HG02798 (cell line): Measurements from ENCODE around the gene HINT2.

Source experiments
- ATAC-seq: cut with Tn5 transposase; IDR thresholded peaks from one replicate; pipeline ENCODE4 v1.9.1; 2021; ENCODE audit warnings: mild to moderate bottlenecking; ENCODE audit not compliant: unreplicated experiment, poor library complexity

The HINT2 gene

DNA sequence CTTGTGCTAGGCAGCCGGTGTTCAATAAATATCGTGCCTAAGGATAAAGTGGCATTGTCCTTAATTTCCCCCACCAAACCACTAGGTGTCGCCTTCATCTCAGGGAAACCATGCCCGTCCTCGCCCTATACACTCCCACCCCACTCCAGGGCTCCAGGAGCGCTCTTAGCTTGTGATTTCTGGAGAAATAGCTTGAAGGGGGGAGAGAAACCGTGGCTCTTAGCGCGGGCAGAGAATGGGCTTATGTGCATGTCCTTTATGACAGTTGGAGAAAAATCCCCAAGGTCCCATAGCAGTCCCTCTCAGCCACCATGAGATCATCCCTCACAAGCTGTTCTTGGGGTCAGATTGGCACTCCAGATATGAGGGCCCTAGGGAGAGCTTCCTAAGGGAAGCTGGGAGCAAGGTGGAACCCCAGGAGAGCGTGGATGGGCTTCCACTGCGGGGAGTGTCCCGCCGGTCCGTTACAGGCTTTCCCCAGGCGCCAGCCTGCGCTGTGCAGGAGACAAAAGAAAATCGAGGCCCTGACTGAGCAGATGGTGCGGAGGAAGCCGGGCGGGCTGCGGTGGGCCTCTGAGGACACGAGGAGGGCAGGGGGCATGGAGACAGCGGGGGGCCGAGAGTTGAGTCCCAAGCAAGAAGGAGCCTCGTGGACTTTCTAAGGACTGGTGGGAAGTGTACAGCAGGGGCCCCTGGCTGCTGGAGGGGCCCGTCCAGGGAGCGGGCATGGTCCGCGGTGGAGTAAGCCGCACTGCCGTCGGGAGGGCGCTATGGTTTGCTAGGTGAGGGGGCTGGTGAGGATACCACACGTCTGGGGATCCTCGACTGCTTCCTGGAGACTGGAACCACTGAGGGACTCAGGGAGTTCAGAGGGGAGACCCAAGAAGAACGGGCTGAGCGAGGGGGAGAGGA is 24.2 kb downstream of the HINT2 start:
- ATAC-seq = peak; percentile 62

DNA sequence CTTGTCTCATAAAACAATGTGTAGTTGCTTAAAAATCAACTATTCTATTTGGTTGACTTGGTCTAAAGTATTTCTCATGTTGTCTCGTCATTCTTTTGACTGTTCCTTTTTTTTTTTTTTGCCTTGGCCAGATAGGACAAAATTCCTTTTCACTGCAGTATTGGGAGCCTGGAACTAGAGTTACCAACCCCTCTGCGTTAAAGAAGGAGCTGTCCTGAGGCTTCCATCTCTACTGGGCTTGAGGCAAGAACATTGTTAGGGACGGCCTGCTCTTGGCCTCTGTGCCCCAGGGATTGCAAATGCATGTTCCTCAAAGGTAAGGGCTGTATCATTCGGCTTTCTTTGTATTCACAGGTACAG is 24.8 kb downstream of the HINT2 start:
- no peak for ATAC-seq

DNA sequence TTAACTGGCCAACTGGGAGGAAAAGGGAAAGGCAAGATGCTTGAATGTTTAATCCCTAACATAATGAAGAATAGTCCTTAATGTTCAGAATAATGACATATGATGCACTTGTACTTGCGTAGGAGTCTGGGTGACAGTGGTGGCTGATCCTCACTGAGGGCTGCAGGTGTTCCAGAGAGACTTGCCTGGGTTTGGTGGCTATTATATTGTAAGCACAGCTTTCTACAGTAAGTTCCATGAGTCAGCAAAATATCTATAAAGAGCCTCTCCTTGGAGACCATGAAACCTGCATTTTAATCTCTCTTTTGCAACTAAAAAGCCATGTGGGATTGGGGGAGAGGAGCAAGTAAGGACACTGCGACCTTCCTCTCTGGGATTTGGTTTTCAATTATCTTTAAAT is 25.3 kb downstream of the HINT2 start:
- no peak for ATAC-seq

DNA sequence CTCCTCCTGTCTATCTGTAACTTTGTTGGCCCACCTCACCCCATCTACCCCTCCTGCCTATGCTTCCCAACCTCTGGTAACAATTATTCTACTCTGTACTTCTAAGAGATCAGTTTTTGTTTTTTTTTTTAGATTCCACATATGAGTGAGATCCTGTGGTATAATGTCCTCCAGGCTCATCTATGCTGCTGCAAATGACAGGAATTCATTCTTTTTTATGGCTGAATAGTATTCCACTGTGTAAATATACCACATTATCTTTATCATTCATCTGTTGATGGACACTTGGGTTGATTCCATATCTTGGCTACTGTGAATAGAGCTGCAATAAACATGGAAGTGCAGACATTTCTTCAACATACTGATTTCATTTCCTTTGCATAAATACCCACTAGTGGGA is 31.4 kb downstream of the HINT2 start:
- ATAC-seq = no peak

DNA sequence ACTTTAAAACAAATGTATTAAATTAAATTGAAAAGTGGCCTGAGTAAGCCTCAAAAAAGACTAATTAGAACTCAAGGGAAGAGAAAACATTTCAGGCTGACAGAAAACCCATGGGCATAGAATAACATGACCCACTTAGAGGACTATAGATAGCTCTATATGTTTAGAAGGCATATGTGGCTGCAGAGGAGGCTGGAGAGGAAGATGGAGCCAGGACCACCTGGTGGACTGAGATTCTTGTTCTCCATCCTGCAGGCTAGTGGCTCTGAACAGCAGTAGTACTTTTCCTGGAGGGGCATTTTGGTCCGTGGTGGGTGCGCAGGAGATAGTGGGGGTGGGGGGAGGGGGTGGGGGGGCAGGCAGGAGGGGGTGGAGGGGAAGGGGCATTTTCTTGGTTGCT is 33.8 kb downstream of the HINT2 start:
- ATAC-seq = no peak

DNA sequence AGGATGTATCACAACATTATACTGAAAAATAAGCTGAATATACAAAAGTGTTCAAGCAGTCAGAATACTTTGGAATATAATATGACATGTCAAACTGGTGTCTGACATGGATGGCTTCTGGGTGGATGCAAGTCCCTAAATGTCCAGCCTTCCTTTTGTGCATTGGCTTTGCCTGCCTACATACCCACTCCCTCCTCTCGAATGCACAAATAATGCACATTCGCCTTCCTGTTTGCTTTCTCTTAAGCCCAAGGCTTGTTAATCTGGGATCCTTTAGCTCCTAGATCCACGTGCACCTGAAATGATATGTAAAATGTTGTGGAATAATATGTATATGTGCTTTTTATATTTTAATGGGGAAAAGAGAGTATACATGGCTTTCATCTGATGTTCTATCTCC is 36.3 kb downstream of the HINT2 start:
- no peak for ATAC-seq

DNA sequence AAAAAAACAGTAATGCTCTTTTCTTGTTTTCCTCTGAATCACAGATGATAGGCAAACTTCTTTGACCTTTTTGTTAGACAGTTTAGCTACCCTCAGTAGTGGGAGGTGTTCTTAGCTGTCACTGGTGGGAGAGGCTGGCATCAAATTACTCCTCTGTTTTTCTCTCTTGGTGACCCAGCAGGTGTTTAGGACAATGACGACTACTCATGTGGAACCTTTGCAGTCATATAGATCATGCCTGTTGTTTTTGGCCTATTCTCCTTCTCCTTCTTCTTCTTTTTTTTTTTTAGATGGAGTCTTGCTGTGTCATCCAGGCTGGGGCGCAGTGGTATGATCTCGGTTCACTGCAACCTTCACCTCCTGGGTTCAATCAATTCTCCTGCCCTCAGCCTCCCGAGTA is 38.8 kb downstream of the HINT2 start:
- no peak for ATAC-seq

DNA sequence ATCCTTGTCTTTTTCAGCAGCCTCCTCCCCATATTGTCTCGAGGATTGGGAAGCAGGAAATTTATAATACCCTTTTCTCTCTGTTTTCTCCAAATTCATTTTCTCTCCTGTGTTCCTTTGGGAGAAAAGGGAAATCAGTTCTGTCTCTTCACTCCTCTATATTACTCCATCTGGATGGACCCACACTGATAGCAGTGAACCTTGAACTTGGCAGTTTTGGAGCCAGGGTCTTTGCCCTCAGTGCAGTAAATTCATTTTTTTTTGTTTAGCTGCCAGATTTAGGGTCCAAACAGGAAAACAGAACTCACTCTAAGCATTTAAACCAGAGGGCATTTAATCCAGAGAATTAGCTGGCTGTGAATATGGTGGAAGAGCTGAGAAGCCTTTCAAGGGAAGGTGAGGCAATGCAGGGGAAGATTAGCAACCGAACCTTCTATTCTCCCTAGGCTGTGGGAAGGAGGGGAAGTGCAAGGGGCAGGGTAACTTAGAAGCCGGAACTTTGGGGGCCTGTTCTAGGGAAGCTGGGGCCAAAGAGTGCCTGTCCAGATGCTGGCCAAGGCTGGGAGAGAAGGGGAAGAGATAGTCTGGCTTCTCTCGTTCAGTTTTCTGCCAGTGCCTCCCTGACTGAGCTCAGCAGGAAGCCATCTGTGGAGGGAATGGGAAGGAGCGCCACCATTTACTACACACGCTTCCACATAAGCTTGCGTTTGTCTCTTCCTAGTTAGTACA is 39.8 kb downstream of the HINT2 start:
- ATAC-seq = no peak

DNA sequence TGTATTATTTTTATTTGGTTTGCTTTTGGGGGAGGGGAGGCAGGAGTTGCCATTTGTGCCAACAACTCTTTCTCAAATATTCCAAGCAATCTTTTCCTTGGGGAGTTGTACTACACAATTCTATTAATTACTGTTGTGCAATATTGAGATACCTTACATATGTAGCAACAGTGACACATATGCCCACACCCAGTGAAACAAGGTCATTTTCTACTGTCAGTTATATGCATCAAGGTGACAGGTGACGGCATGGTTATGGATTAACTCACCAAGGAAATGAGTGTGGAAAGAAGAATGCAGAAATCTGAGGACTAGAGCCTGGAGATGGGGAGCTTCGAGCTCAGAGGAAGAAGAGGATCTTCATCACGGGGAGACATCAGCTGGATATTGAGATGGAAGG is 42.9 kb downstream of the HINT2 start:
- no peak for ATAC-seq

DNA sequence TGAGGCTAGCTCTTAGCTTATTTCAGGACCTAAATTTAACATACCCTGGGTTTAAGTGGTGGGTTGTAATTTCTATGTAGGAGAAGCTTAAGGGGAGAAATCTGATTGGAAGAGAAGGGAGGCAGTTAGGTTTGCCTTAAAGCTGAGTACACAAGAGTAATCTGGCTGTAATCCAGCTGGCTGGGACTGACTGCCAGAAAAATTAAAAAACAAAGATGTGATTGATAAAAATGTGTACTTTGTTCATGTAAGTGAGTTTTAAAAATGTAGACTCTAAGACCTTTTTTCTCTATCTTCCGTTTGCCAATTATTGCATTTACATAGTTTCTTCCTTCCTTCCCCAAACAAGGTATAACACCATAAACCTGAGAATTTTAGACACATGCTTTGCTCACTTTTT is 43.3 kb downstream of the HINT2 start:
- ATAC-seq = no peak

DNA sequence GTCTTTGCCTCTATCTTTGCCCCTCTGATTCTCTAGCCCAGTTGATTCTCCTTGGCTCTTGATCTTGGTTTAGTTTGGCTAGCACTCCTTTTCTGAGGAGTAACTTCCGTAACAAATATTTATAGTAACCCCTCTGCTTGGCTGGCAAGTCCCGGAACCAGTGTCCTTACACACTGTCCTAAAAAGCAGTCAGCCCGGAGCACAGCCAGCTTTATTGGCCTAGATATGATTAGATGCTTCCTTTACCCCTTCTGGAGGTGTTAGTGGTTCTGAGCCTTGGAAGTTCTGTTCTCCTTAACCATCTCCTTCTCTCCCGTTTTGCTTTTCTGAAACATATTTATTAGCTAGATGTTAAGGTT is 43.8 kb downstream of the HINT2 start:
- ATAC-seq = no peak

DNA sequence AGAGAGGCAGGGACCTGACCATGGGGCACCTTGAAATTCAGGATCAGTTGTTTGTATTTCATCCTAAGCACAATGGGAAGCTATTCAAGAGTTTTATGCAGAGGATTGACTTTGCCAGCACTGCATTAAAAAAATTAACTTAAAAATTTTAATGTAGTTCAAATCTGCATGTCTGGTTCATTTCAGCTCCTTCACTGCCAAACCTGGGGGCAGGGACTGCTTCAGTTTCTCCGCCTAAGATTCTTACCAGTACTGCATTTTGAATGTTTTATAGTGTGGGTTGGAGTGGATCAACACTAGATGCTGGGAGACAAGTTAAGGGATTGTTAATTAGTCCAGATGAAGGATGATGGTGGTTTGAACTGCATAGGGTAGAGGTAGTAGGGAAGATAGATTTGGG is 45.1 kb downstream of the HINT2 start:
- no peak for ATAC-seq

DNA sequence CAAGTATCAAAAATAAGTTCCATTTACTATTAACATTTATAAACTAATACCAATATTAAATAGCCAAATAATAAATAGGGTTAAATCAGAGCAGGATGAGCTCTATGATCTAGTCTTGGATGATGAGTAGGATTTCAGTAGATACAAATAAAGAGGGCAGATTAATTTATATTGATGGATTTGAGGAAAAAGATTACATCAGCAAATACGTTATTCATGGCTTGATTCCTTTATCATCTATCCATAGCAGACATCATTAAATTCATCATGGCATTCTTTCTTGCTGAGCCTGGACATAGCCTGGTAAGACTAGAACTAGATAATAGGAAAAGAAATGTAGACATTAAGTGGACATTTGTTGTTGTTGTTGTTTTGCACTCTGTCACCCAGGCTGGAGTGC is 47.4 kb downstream of the HINT2 start:
- no peak for ATAC-seq

DNA sequence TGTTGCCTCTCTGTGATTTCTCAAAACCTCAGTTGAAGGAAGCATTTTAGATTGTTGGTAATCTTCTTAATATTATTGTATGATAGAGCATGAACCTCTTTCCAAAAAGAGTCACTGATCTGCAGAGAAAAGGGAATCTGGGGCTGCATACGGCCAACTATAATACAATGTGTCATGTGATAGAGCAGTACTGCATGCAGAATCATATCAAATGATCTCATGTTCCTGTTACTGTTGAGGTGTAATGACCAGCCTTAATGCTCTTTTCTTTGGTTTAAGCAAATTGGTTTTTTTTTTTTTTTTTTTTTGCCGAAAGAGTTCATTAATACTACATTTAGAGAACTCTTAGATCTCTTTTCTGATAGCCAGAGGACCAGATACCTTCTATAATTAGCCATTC is 47.8 kb downstream of the HINT2 start:
- no peak for ATAC-seq

DNA sequence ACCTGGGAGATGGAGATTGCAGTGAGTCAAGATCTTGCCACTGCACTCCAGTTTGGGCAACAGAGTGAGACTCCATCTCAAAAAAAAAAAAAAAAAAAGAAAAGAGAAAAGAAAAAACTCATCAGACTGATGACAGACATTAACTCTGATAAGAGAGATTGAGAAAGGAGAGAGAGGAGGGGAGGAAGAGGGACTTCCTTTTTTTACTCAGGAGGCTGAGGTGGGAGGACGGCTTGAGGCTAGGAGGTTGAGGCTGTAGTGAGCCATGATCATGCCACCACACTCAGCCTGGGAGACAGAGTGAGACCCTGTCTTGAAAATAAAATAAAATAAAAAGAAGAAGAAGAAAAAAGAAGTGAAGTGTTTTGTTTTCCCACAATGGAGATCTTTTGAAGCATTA is 51.0 kb downstream of the HINT2 start:
- ATAC-seq = no peak

DNA sequence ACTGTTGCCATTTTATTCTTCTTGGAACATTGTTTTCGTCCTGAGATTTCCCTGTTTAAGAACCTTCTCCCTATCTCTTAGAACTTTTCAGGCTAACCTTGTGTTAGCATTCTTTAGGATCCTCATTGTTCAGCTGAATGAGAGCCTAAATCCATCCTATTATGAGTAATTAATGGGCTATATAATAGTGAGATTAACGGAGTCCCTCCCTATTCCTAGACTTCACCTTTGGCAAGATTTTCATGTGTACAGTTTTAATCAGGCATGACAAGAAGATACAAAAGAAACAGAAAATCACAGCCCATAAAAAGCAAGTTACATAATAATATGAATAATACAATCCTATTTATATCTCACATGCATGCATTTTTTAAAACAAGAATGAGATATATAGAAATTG is 51.7 kb downstream of the HINT2 start:
- no peak for ATAC-seq
